ENCODE measurements around the gene TOX2.

DNA sequence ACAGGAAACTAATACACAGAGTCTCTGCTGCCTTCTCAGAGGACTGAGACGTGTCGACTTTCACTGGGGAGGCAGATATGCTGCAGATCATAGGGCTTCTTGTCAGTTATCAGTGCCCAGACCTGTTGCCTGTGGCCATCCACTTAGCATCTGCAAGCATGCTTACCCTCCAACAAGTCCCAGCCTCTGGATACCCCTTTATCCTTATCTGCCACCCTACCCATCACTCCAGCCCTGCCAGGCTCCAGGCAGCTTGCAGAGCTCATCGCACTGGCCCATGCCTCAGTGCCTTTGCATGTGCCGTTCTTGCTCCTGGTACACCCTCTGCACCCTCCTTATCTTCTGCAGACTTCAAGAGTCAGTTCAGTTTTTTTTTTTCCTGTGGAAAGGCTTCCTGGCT, 119.2 kb downstream of the TOX2 start:
- TF ChIP-seq SMC3 (IDR thresholded peaks at IDR 0.05; ENCODE audit: low read depth, low read length) (no peak), RAD21 (IDR thresholded peaks at IDR 0.05; ENCODE audit: low read length) (no peak), CEBPB (IDR thresholded peaks at IDR 0.05; ENCODE audit: low read depth, low read length) (no peak), RFX5 (IDR thresholded peaks at IDR 0.05; ENCODE audit: low read depth, low read length) (no peak), POLR2A (IDR thresholded peaks at IDR 0.05; ENCODE audit: low read depth, low read length) (no peak), BHLHE40 (IDR thresholded peaks at IDR 0.05; ENCODE audit: low read depth, low read length) (no peak), MAZ (IDR thresholded peaks at IDR 0.05; ENCODE audit: borderline replicate concordance, low read depth, low read length) (no peak), CHD1 (IDR thresholded peaks at IDR 0.05; ENCODE audit: low read depth, low read length) (no peak)
- TF ChIP-seq, protein P1, sequence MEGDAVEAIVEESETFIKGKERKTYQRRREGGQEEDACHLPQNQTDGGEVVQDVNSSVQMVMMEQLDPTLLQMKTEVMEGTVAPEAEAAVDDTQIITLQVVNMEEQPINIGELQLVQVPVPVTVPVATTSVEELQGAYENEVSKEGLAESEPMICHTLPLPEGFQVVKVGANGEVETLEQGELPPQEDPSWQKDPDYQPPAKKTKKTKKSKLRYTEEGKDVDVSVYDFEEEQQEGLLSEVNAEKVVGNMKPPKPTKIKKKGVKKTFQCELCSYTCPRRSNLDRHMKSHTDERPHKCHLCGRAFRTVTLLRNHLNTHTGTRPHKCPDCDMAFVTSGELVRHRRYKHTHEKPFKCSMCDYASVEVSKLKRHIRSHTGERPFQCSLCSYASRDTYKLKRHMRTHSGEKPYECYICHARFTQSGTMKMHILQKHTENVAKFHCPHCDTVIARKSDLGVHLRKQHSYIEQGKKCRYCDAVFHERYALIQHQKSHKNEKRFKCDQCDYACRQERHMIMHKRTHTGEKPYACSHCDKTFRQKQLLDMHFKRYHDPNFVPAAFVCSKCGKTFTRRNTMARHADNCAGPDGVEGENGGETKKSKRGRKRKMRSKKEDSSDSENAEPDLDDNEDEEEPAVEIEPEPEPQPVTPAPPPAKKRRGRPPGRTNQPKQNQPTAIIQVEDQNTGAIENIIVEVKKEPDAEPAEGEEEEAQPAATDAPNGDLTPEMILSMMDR (conservative IDR thresholded peaks at IDR 0.05; ENCODE audit: low read depth, low read length), result no peak
- TF ChIP-seq, protein P2, sequence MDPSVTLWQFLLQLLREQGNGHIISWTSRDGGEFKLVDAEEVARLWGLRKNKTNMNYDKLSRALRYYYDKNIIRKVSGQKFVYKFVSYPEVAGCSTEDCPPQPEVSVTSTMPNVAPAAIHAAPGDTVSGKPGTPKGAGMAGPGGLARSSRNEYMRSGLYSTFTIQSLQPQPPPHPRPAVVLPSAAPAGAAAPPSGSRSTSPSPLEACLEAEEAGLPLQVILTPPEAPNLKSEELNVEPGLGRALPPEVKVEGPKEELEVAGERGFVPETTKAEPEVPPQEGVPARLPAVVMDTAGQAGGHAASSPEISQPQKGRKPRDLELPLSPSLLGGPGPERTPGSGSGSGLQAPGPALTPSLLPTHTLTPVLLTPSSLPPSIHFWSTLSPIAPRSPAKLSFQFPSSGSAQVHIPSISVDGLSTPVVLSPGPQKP (IDR thresholded peaks at IDR 0.05; ENCODE audit: borderline replicate concordance, low read depth, low read length), result no peak
- TF ChIP-seq, protein P3, sequence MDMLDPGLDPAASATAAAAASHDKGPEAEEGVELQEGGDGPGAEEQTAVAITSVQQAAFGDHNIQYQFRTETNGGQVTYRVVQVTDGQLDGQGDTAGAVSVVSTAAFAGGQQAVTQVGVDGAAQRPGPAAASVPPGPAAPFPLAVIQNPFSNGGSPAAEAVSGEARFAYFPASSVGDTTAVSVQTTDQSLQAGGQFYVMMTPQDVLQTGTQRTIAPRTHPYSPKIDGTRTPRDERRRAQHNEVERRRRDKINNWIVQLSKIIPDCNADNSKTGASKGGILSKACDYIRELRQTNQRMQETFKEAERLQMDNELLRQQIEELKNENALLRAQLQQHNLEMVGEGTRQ (IDR thresholded peaks at IDR 0.05; ENCODE audit: low read depth, low read length), result no peak

Data from IMR-90 (cell line).